Activated T-helper 2 cell treated with anti-CD3 and anti-CD28 coated beads, Interferon-gamma antibody, Interleukin-2, Interleukin-4, amounts not matched to agents 10 μg/mL and 5 μg/mL and 100 μg/mL, durations not matched to agents 14 hours and 24 hours and 36 hours (primary cell): Measurements from ENCODE around the gene LTC4S. TPM values are rescaled to one million over a fixed set of nuclear protein-coding genes. Genes with fewer than 3 reads are reported as not detected.
"Not testable (repeated sequence)": the region's sequence is repeated elsewhere in the genome, so short reads cannot be mapped to it uniquely, and the experiment has no call there.

Experiments used
- DNase-seq: peaks from one replicate; pipeline ENCODE4 v3.0.0; 2021; ENCODE audit warnings: low spot score
- H3K27ac Mint-ChIP-seq: one replicate; pipeline ENCODE4 v1.8.0; 2021; ENCODE audit warnings: mixed read lengths
- H3K27me3 Mint-ChIP-seq: one replicate; pipeline ENCODE4 v1.8.0; 2021; ENCODE audit warnings: low read depth, mixed read lengths
- H3K36me3 Mint-ChIP-seq: one replicate; pipeline ENCODE4 v1.8.0; 2021; ENCODE audit warnings: low read depth, mixed read lengths
- H3K4me1 Mint-ChIP-seq: one replicate; pipeline ENCODE4 v1.8.0; 2021; ENCODE audit warnings: low read depth, mixed read lengths
- H3K4me3 Mint-ChIP-seq: one replicate; pipeline ENCODE4 v1.8.0; 2021; ENCODE audit warnings: low read depth, mild to moderate bottlenecking, moderate library complexity, mixed read lengths
- H3K9me3 Mint-ChIP-seq: one replicate; pipeline ENCODE4 v1.8.0; 2021; ENCODE audit warnings: mixed read lengths
- intact Hi-C: fragments of 100-400 bp; cut with micrococcal nuclease; formaldehyde crosslinking; loops from one replicate; pipeline ENCODE4 v1.15.1; 2023
- total RNA-seq: library from RNA; stranded (reverse); gene quantifications from 2 replicates; pipeline ENCODE4 v1.2.3, GENCODE V29; 2022

LTC4S gene
- total RNA-seq, 1 donor from 2014 or later = 0.62 TPM

DNA sequence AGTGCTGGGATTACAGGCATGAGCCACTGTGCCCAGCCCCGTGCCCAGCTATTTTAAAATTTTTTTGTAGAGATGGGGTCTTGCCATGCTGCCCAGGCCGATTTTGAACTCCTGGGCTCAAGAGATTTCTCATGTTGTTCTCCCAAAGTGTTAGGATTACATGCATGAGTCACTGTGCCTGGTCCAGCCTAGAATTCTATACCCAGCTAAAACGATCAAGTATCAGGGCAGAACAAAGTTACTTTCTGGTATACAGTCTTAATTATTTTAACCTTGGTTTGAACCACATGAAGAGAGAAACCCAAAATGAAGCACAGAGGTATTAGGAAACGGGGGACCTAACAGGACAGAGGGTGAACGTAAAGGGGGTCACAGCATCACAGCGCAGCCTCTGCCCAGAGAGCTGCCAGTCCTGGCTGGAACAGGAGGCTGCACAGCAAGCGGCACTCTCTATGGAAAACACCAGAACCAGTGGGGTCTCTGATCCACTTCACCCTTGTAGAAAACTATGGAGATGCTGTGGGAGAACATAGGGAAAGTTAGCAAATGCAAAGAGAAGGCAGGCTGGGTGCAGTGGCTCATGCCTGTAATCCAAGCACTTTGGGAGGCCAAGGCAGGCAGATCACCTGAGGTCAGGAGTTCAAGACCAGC lies 37.2 kb downstream of the LTC4S start:
- peaks cover 16% of the 10 kb centered on the region for H3K4me1 Mint-ChIP-seq
- H3K27ac Mint-ChIP-seq = no peak overlapping the region
- DNase-seq = no peak
- peaks cover 89% of the 10 kb centered on the region for H3K36me3 Mint-ChIP-seq
- no peaks in the 10 kb centered on the region for H3K27me3 Mint-ChIP-seq
- no peaks in the 10 kb centered on the region for H3K9me3 Mint-ChIP-seq
- H3K4me3 Mint-ChIP-seq = no peak overlapping the region
- intact Hi-C loops = no loop called here

DNA sequence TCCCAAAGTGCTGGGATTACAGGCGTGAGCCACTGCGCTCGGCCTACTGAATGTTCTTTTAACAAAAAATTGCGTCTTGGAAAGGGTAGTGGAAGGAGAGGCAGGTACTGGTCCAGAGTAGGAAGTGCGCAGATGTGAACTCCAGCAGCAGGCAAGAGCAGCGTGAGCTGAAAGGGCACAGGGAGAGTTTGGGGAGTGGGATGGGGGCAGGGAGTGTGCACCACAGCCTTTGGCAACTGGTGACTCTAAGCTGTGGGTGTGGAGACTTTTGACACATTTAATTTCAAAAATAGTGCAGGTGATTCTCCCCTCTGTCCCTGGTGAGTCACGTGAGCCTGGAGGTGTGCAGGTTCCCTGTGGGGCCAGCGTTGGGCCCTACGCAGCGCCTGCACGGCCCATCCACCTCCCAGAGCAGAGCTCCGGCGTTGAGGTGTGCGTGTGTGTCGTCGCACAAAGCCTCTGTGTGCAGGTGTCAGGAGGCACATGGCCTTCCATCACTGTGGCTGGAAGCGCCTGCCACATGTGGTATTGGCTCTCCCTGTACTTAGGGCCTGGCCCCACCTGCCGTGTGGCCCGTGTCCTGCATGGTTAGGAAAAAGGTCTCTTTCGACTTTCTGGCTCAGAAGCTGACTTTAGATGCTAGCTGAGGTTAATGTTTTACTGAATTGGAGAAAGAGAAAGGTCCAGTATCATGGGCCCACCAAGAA lies 38.4 kb downstream of the LTC4S start:
- H3K27ac Mint-ChIP-seq = no peak overlapping the region
- peaks cover 26% of the 10 kb centered on the region for H3K4me1 Mint-ChIP-seq
- intact Hi-C loops = no loop called here
- DNase-seq = no peak
- H3K4me3 Mint-ChIP-seq = no peak overlapping the region
- no peaks in the 10 kb centered on the region for H3K9me3 Mint-ChIP-seq
- H3K27me3 Mint-ChIP-seq = no peaks in the 10 kb centered on the region
- H3K36me3 Mint-ChIP-seq = peaks cover 89% of the 10 kb centered on the region

DNA sequence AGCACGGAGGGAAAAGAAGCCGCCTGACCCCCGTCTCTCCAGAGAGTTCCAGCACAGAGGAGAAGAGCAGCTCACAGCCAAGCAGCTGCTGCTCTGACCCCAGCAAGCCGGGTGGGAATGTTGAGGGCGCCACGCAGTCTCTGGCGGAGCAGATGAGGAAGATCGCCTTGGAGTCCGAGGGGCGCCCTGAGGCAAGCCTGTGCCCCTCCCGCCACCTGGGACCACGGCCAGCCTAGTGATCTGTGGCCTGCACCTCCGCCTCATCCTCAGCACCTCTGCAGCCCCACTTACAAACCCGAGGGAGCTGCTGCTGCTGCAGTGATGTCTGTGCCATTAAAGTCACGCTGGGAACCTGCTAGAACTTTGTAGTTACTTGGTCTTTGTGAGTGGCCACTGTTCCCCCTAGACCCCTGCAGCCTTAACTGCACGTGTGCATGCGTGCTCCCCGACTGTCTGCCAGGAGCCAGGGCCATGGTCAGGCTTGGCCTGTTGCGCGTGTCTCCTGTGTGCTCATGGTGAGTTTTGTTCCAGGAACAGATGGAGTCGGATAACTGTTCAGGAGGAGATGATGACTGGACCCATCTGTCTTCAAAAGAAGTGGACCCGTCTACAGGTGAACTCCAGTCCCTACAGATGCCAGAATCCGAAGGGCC lies 39.4 kb downstream of the LTC4S start:
- no peak for DNase-seq
- Mint-ChIP-seq H3K36me3 (peaks cover 85% of the 10 kb centered on the region), H3K4me3 (no peak overlapping the region), H3K4me1 (peaks cover 19% of the 10 kb centered on the region), H3K27ac (no peak overlapping the region), H3K9me3 (no peaks in the 10 kb centered on the region), H3K27me3 (no peaks in the 10 kb centered on the region)
- intact Hi-C loops = no loop called here

DNA sequence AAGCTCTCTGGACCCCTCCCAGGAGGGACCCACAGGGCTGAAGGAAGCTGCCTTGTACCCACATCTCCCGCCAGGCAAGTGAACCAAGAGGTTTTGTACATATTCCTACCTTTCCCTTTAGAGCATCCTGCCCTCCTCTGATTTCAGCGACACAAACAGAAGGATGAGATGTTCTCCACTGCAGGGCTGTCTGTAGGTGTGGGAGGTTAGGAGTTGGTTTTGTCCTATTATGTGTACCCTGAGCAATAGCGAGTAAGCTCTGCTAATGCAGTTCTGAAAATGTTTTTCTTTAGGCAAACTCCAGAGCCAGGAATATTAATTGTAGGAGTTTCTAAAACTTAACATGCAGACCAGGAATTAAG lies 39.9 kb downstream of the LTC4S start:
- Mint-ChIP-seq H3K4me3 (no peak overlapping the region), H3K27ac (no peak overlapping the region), H3K4me1 (peaks cover 18% of the 10 kb centered on the region), H3K9me3 (no peaks in the 10 kb centered on the region), H3K36me3 (peaks cover 80% of the 10 kb centered on the region), H3K27me3 (no peaks in the 10 kb centered on the region)
- no peak for DNase-seq
- intact Hi-C loops = no loop called here

DNA sequence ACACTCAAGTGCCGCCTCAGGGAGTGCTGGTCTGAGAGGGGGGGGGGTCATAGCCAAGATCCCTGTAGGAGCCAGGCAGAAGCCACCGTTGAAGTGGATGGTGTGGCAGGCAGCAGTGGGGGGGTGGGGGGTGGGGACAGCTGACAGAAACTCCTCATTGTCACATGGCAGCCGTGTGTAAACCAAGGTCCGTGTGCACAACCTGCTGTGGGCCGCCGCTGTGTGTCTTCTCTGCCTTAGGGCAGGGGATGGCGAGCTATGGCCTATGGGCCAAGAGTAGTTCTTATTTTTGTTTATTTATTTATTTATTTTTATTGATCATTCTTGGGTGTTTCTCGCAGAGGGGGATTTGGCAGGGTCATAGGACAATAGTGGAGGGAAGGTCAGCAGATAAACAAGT lies 40.3 kb downstream of the LTC4S start:
- H3K9me3 Mint-ChIP-seq = no peaks in the 10 kb centered on the region
- DNase-seq = no peak
- H3K4me3 Mint-ChIP-seq = no peak overlapping the region
- intact Hi-C loops = no loop called here
- no peak overlapping the region for H3K27ac Mint-ChIP-seq
- peaks cover 17% of the 10 kb centered on the region for H3K4me1 Mint-ChIP-seq
- peaks cover 76% of the 10 kb centered on the region for H3K36me3 Mint-ChIP-seq
- no peaks in the 10 kb centered on the region for H3K27me3 Mint-ChIP-seq

DNA sequence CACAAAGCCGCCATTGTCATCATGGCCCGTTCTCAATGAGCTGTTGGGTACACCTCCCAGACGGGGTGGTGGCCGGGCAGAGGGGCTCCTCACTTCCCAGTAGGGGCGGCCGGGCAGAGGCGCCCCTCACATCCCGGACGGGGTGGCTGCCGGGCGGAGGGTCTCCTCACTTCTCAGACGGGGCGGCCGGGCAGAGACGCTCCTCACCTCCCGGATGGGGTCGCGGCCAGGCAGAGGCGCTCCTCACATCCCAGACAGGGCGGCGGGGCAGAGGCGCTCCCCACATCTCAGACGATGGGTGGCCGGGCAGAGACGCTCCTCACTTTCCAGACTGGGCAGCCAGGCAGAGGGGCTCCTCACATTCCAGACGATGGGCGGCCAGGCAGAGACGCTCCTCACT lies 41.1 kb downstream of the LTC4S start:
- not testable (repeated sequence) for H3K9me3 Mint-ChIP-seq, H3K27me3 Mint-ChIP-seq, DNase-seq, H3K4me3 Mint-ChIP-seq, H3K27ac Mint-ChIP-seq
- intact Hi-C loops = loop anchor here (5.0 kb wide), 1 partner anchor 33 kb away; no protein-coding TSS in a partner anchor
- Mint-ChIP-seq H3K36me3 (peaks cover 73% of the 10 kb centered on the region), H3K4me1 (peaks cover 15% of the 10 kb centered on the region)

DNA sequence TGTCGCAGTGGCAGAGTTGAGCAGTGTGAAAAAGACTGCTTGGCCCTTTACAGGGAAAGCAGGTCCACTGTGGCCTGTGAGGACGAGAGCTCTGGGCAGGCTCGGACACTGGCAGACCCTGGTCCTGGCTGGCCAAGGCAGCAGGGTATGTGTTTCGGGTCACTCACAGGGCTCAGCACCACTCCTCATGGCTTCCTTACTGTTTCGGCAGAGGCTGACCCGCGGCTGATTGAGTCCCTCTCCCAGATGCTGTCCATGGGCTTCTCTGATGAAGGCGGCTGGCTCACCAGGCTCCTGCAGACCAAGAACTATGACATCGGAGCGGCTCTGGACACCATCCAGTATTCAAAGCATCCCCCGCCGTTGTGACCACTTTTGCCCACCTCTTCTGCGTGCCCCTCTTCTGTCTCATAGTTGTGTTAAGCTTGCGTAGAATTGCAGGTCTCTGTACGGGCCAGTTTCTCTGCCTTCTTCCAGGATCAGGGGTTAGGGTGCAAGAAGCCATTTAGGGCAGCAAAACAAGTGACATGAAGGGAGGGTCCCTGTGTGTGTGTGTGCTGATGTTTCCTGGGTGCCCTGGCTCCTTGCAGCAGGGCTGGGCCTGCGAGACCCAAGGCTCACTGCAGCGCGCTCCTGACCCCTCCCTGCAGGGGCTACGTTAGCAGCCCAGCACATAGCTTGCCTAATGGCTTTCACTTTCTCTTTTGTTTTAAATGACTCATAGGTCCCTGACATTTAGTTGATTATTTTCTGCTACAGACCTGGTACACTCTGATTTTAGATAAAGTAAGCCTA lies 42.6 kb downstream of the LTC4S start:
- peaks cover 70% of the 10 kb centered on the region for H3K36me3 Mint-ChIP-seq
- H3K4me1 Mint-ChIP-seq = peaks cover 15% of the 10 kb centered on the region
- no peaks in the 10 kb centered on the region for H3K27me3 Mint-ChIP-seq
- H3K27ac Mint-ChIP-seq = peak overlapping the region; percentile 89
- peak; percentile 64 for DNase-seq
- intact Hi-C loops = loop anchor here (1.0 to 5.0 kb wide), 3 partner anchors 16 to 34 kb away; partner anchors contain the start of genes MRNIP and SQSTM1
- H3K4me3 Mint-ChIP-seq = peak overlapping the region; percentile 22
- no peaks in the 10 kb centered on the region for H3K9me3 Mint-ChIP-seq

DNA sequence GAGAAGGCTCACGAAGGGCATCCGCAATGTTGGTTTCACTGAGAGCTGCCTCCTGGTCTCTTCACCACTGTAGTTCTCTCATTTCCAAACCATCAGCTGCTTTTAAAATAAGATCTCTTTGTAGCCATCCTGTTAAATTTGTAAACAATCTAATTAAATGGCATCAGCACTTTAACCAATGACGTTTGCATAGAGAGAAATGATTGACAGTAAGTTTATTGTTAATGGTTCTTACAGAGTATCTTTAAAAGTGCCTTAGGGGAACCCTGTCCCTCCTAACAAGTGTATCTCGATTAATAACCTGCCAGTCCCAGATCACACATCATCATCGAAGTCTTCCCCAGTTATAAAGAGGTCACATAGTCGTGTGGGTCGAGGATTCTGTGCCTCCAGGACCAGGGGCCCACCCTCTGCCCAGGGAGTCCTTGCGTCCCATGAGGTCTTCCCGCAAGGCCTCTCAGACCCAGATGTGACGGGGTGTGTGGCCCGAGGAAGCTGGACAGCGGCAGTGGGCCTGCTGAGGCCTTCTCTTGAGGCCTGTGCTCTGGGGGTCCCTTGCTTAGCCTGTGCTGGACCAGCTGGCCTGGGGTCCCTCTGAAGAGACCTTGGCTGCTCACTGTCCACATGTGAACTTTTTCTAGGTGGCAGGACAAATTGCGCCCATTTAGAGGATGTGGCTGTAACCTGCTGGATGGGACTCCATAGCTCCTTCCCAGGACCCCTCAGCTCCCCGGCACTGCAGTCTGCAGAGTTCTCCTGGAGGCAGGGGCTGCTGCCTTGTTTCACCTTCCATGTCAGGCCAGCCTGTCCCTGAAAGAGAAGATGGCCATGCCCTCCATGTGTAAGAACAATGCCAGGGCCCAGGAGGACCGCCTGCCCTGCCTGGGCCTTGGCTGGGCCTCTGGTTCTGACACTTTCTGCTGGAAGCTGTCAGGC lies 43.6 kb downstream of the LTC4S start:
- Mint-ChIP-seq H3K9me3 (no peaks in the 10 kb centered on the region), H3K4me3 (no peak overlapping the region), H3K27me3 (no peaks in the 10 kb centered on the region), H3K4me1 (peaks cover 15% of the 10 kb centered on the region), H3K36me3 (peaks cover 67% of the 10 kb centered on the region), H3K27ac (peak overlapping the region; percentile 89)
- intact Hi-C loops = loop anchor here (2.0 to 5.0 kb wide), 2 partner anchors 17 to 35 kb away; partner anchors contain the start of gene SQSTM1
- DNase-seq = no peak

DNA sequence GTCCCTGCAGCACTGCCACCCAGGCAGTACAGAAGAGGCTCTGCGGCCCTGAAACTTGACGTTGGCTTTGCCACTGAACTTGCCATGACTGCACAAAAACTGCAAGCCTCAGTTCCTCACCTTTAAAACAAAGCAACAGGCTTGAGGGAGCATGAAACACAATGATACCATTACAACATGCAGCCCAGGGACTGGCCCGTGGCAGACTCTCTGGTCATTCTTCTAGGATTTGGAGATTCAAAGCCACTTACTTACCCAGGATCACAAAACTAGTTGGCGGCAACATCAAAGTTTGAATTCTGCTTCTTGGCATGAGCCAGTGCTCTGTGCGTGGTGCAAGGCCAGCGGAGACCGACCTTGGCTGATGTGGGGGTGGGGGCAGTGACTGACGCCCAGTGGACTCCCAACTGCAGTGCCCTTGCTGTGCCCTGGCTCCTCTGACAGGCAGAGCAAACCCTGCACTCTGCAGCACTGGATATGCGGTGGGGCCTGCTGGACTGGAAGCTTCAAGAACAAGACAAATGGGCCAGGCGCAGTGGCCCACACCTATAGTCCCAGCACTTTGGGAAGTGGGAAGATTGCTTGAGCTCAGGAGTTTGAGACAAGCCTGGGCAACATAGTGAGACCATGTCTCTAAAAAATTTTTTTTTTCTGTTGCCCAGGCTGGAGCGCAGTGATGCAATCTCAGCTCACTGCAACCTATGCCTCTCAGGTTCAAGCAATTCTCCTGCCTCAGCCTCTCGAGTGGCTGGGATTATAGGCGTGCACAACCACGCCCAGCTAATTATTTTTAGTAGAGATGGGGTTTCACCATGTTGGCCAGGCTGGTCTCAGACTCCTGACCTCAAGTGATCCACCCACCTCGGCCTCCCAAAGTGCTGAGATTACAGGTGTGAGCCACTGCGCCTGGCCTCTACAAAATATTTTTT lies 45.8 kb downstream of the LTC4S start:
- Mint-ChIP-seq H3K4me1 (peaks cover 15% of the 10 kb centered on the region), H3K9me3 (no peaks in the 10 kb centered on the region), H3K27ac (no peak overlapping the region), H3K27me3 (no peaks in the 10 kb centered on the region), H3K36me3 (peaks cover 53% of the 10 kb centered on the region), H3K4me3 (no peak overlapping the region)
- no peak for DNase-seq
- intact Hi-C loops = loop anchor here (5.0 kb wide), 1 partner anchor 37 kb away; no protein-coding TSS in a partner anchor

DNA sequence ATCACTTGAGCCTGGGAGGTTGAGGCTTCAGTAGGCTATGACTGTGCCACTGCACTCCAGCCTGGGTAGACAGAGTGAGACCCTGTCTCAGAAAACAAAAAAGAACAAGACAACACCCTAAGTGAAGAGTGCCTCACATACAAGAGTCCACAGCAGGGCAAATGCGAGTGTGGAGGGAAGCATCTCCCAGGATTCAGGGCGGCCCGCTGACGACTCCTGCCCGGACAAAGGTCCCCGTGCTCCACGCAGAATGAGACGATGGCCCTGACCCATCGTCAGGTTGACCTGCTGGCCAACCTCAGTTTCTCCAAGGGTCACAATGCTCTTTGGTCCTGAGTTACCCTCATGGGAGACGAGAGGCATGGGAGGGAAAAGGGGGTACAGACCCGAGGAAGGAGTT lies 46.5 kb downstream of the LTC4S start:
- Mint-ChIP-seq H3K27me3 (no peaks in the 10 kb centered on the region), H3K9me3 (peaks cover 4% of the 10 kb centered on the region), H3K4me3 (no peak overlapping the region), H3K4me1 (peaks cover 15% of the 10 kb centered on the region), H3K27ac (no peak overlapping the region), H3K36me3 (peaks cover 53% of the 10 kb centered on the region)
- intact Hi-C loops = no loop called here
- DNase-seq = no peak

DNA sequence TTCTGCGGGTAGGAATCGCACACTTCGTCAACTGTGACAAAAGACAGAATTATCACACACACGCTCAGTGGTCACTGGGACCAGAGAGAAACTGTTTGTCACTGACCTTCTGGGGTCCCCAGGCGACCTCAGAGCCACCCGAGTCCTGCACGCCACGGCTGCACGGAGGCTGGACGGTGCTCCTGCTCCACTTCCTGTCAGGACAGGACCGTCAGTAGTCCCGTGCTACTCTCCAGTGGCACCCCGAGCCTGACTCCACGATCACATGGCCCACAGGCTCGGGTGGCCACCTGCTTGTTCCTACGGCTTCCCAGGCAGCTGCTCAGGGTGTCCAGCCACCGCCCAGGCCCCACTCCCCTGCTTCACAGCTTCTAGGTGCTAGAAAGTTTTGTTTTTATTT lies 47.0 kb downstream of the LTC4S start:
- Mint-ChIP-seq H3K4me1 (peaks cover 15% of the 10 kb centered on the region), H3K36me3 (peaks cover 50% of the 10 kb centered on the region), H3K9me3 (peaks cover 4% of the 10 kb centered on the region), H3K27me3 (no peaks in the 10 kb centered on the region), H3K27ac (no peak overlapping the region), H3K4me3 (no peak overlapping the region)
- no peak for DNase-seq
- intact Hi-C loops = no loop called here
